ENCODE measurements around the gene SPACDR. TPM values are rescaled to one million over a fixed set of nuclear protein-coding genes. Genes with fewer than 3 reads are reported as not detected.

The SPACDR gene
- polyA plus RNA-seq, 1 experiment = 0.76 TPM

DNA sequence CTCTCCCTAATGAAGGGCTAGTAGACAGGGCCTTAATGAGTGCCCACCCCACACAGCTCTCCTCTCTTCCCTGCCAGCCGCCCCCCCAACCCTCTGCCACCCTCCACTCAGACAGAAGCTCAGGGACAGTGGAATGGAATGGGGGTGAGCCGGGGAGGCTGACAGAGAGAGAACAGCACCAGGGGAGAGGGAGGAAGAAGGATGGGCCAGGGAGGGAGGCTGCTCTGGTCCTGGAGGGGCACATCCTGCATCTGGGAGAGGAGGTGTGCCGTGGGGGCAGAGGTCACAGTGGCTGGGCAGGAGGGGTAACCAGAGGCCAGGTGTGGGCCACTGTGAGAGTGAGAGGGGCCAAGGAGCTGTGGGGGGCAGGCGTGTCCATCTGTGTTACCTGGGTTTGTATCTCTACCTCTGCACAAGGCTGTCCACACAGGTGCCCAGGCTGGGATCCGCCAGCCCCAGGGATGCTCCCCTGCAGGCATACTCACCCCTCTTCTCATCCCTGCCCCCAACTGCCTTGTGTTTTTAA, 22.1 kb upstream of the SPACDR start:
- no peak for DNase-seq (ENCODE audit: low read depth, low spot score)
- H3K9me3 ChIP-seq (ENCODE audit: control insufficient read depth, insufficient read depth, low read length) = no peaks in the 10 kb centered on the region; the same call in 1 of the 2 replicates
- ChIA-PET POLR2A (no interaction called here), CTCF (interaction anchor here (1.4 kb wide), 1 partner anchor 73 kb away, joined by 3 read pairs; no protein-coding TSS in a partner anchor)
- TF ChIP-seq, protein P1, sequence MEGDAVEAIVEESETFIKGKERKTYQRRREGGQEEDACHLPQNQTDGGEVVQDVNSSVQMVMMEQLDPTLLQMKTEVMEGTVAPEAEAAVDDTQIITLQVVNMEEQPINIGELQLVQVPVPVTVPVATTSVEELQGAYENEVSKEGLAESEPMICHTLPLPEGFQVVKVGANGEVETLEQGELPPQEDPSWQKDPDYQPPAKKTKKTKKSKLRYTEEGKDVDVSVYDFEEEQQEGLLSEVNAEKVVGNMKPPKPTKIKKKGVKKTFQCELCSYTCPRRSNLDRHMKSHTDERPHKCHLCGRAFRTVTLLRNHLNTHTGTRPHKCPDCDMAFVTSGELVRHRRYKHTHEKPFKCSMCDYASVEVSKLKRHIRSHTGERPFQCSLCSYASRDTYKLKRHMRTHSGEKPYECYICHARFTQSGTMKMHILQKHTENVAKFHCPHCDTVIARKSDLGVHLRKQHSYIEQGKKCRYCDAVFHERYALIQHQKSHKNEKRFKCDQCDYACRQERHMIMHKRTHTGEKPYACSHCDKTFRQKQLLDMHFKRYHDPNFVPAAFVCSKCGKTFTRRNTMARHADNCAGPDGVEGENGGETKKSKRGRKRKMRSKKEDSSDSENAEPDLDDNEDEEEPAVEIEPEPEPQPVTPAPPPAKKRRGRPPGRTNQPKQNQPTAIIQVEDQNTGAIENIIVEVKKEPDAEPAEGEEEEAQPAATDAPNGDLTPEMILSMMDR (IDR thresholded peaks at IDR 0.05; ENCODE audit: low read depth, low read length) = no peak
- no peaks in the 10 kb centered on the region for H3K27me3 ChIP-seq (ENCODE audit: control insufficient read depth, insufficient read depth, low read length)
- no peak overlapping the region for H3K4me3 ChIP-seq (ENCODE audit: low read depth, low read length)
- no peak overlapping the region for H3K27ac ChIP-seq (ENCODE audit: low read depth, low read length)

- ChIA-PET CTCF (interaction anchor here (1.4 kb wide), 1 partner anchor 74 kb away, joined by 3 read pairs; no protein-coding TSS in a partner anchor), POLR2A (interaction anchor here (0.6 kb wide), 2 partner anchors 93 to 104 kb away, joined by 3 to 6 read pairs; no protein-coding TSS in a partner anchor)
- TF ChIP-seq, protein P1 (IDR thresholded peaks at IDR 0.05; ENCODE audit: low read depth, low read length) = no peak
Observed at GRCh38 chr7:100485471-100485876, 21.4 kb upstream of the SPACDR start.

DNA sequence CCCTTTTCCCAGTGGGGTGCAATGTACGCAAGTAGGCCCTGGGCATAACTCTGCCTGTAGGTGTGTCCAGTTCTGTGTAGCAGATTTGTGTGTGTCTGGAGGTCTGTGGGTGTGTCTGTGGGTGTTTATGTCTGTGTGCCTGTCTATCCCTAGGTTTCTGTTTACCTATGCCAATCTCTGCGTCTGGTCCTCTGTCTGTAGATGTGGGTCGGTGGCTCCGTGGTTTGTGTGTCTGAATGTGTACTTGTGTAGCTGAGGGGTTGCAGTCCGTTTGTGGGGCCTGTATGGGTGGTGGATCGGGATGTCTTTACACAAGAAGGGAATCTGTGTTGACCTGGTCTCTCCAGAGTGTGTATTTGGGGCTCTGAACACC, 20.6 kb upstream of the SPACDR start:
- POLR2A ChIA-PET = no interaction called here
- H3K9me3 ChIP-seq (ENCODE audit: control insufficient read depth, insufficient read depth, low read length) = no peaks in the 10 kb centered on the region
- CTCF ChIA-PET = interaction anchor here (1.4 kb wide), 1 partner anchor 74 kb away, joined by 3 read pairs; no protein-coding TSS in a partner anchor
- TF ChIP-seq, protein P1 (IDR thresholded peaks at IDR 0.05; ENCODE audit: low read depth, low read length) = no peak
- H3K4me3 ChIP-seq (ENCODE audit: low read depth, low read length) = no peak overlapping the region; the same call in 1 of the 2 replicates
- no peaks in the 10 kb centered on the region for H3K27me3 ChIP-seq (ENCODE audit: control insufficient read depth, insufficient read depth, low read length)
- no peak for DNase-seq (ENCODE audit: low read depth, low spot score)
- H3K27ac ChIP-seq (ENCODE audit: low read depth, low read length) = no peak overlapping the region

More at GRCh38 chr7:100485471-100485876, 21.4 kb upstream of the SPACDR start:
- no peak overlapping the region for H3K4me3 ChIP-seq (ENCODE audit: low read depth, low read length)
- H3K9me3 ChIP-seq (ENCODE audit: control insufficient read depth, insufficient read depth, low read length) = no peaks in the 10 kb centered on the region; the same call in 1 of the 2 replicates
- H3K27ac ChIP-seq (ENCODE audit: low read depth, low read length) = no peak overlapping the region
- DNase-seq (ENCODE audit: low read depth, low spot score) = no peak
- no peaks in the 10 kb centered on the region for H3K27me3 ChIP-seq (ENCODE audit: control insufficient read depth, insufficient read depth, low read length)

DNA sequence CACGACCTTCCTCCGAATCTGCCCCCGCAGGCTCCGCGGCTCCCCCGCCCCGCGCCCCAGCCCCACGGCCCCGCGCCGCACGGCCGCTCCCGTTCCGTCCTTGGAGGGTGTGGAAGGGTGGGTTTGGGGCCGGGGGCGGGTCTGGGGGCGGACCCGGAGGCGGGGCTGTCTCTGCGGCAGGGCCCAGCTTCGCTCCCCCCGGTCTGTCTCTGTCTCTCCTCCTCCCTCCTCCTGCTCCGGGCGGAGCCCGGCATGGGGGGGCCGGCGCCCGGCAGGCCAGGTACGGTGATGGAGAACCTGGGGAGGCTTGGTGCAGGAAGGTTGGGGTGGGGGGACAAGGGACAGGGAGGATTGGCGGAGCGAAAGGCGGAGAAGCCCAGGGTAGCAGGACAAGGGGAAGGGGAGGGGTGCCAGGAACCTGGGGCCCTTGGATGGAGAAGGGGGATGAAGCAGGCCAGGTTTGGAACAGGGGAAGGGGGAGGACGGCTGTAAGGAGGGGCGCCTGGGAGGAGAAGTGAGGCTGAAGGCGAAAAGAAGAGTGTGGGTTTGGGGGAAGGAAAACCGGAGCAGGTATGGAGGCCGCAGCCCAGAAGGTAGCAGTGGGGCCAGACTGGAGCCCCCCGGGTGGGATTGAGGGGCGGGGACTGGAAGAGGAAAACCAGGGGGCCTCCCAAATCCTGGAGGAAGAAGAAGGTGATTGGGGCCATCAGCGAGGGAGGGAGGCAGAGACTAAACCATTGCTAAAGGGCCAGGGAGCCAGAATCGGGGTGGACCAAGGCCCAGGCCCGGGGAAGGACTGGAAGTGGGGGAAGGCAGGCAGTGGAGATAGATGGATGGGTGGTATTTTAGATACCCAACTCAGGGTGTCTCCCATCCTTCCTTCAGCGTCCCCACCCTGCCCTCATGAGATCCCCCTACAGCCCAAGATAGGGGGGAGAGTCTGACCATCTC, 19.9 kb upstream of the SPACDR start, which contains the start of gene NYAP1:
Gene NYAP1 (plus strand): TSS at position 206 of the 951 bp plus-strand sequence. CDS start 1,385 bp downstream, outside the sequence.
- Histone ChIP-seq H3K4me3 (ENCODE audit: low read depth, low read length) (peak within 1 kb of the TSS; percentile 61), H3K27ac (ENCODE audit: low read depth, low read length) (no peak within 1 kb of the TSS), H3K27me3 (ENCODE audit: control insufficient read depth, insufficient read depth, low read length) (no peaks in the 10 kb centered on the region), H3K9me3 (ENCODE audit: control insufficient read depth, insufficient read depth, low read length) (peaks cover under 1% of the 10 kb centered on the region; the same call in 1 of the 2 replicates)
- TF ChIP-seq, protein P1 (IDR thresholded peaks at IDR 0.05; ENCODE audit: low read depth, low read length) = no peak
- CTCF ChIA-PET = interaction anchor here (0.6 to 2.3 kb wide), 3 partner anchors 18 to 105 kb away, joined by 3 to 19 read pairs (median 7); no protein-coding TSS in a partner anchor
- POLR2A ChIA-PET = interaction anchor here (0.7 kb wide), 1 partner anchor 14 kb away, joined by 4 read pairs; no protein-coding TSS in a partner anchor
- DNase-seq (ENCODE audit: low read depth, low spot score) = no peak
